NT2/D1 (cell line): Measurements from ENCODE around the gene CCDC142.
"Not testable (repeated sequence)": the region's sequence is repeated elsewhere in the genome, so short reads cannot be mapped to it uniquely, and the experiment has no call there.

Source experiments
- DNase-seq: peaks from one replicate; pipeline ENCODE4 v3.0.0-alpha.2; 2011; ENCODE audit warnings: low read depth, low spot score
- H3K27me3 ChIP-seq: 2 replicates; pipeline ENCODE4 v1.6.0; 2011; ENCODE audit warnings: mild to moderate bottlenecking; ENCODE audit not compliant: insufficient read length, insufficient read depth
- H3K36me3 ChIP-seq: 2 replicates; pipeline ENCODE4 v1.6.1; 2011; ENCODE audit warnings: mild to moderate bottlenecking, low read length, mixed read lengths; ENCODE audit not compliant: insufficient read depth, insufficient read length
- H3K4me1 ChIP-seq: 2 replicates; pipeline ENCODE4 v1.5.1; 2011; ENCODE audit not compliant: insufficient read depth, insufficient read length
- H3K4me3 ChIP-seq: 2 replicates; pipeline ENCODE4 v1.5.1; 2011; ENCODE audit warnings: low read depth; ENCODE audit not compliant: insufficient read length
- H3K9ac ChIP-seq: 2 replicates; pipeline ENCODE4 v1.6.0; 2011; ENCODE audit warnings: low read depth; ENCODE audit not compliant: insufficient read length
- H3K9me3 ChIP-seq: 2 replicates; pipeline ENCODE4 v1.5.1; 2011; ENCODE audit warnings: mild to moderate bottlenecking, low read length; ENCODE audit not compliant: insufficient read depth
- SUZ12 ChIP-seq: IDR thresholded peaks from 2 replicates; pipeline ENCODE4 v1.6.1; 2011; ENCODE audit not compliant: insufficient read length, insufficient read depth; ENCODE audit errors: extremely low read depth
- YY1 ChIP-seq: IDR thresholded peaks from 2 replicates; pipeline ENCODE4 v1.6.1; 2011; ENCODE audit not compliant: insufficient read length, insufficient read depth
- ZNF274 ChIP-seq: IDR thresholded peaks from 2 replicates; pipeline ENCODE4 v1.6.1; 2011; ENCODE audit warnings: mild to moderate bottlenecking, low read depth, low read length

CCDC142 gene

GRCh38 chr2:74448771-74449170 lies 34.0 kb downstream of the CCDC142 start:
- no peaks in the 10 kb centered on the region for H3K4me1 ChIP-seq
- no peak for TF ChIP-seq YY1
- TF ChIP-seq SUZ12, result no peak
- no peak for TF ChIP-seq ZNF274
- H3K4me3 ChIP-seq, result no peak overlapping the region
- no peaks in the 10 kb centered on the region for H3K27me3 ChIP-seq
- no peak overlapping the region for H3K9ac ChIP-seq
- DNase-seq, result no peak
- H3K36me3 ChIP-seq, result no peaks in the 10 kb centered on the region
- H3K9me3 ChIP-seq, result no peaks in the 10 kb centered on the region

GRCh38 chr2:74447230-74447999 lies 35.4 kb downstream of the CCDC142 start:
- no peaks in the 10 kb centered on the region for H3K27me3 ChIP-seq
- H3K9ac ChIP-seq, result no peak overlapping the region
- no peaks in the 10 kb centered on the region for H3K36me3 ChIP-seq
- H3K9me3 ChIP-seq, result no peaks in the 10 kb centered on the region
- no peak for TF ChIP-seq YY1
- no peak for TF ChIP-seq ZNF274
- no peak for TF ChIP-seq SUZ12
- H3K4me1 ChIP-seq, result no peaks in the 10 kb centered on the region
- DNase-seq, result no peak
- no peak overlapping the region for H3K4me3 ChIP-seq

- DNase-seq, result no peak
- TF ChIP-seq ZNF274 (no peak), YY1 (no peak)
- Histone ChIP-seq H3K36me3 (no peaks in the 10 kb centered on the region), H3K9ac (no peak overlapping the region), H3K4me1 (no peaks in the 10 kb centered on the region), H3K27me3 (no peaks in the 10 kb centered on the region), H3K9me3 (no peaks in the 10 kb centered on the region), H3K4me3 (no peak overlapping the region)
Measured at GRCh38 chr2:74444498-74445318, 38.1 kb downstream of the CCDC142 start.

- not testable (repeated sequence) for DNase-seq, H3K27me3 ChIP-seq, H3K4me1 ChIP-seq, H3K9me3 ChIP-seq
- H3K9ac ChIP-seq, result peak overlapping the region; percentile 90
- peak overlapping the region; percentile 78 for H3K4me3 ChIP-seq
- peaks cover 15% of the 10 kb centered on the region for H3K36me3 ChIP-seq
Measured at GRCh38 chr2:74442483-74443297, 40.1 kb downstream of the CCDC142 start.

- peaks cover 9% of the 10 kb centered on the region for H3K4me1 ChIP-seq
- H3K4me3 ChIP-seq, result peak within 1 kb of the TSS; percentile 78
- peaks cover 16% of the 10 kb centered on the region for H3K36me3 ChIP-seq
- H3K9me3 ChIP-seq, result no peaks in the 10 kb centered on the region
- peak within 1 kb of the TSS; percentile 90 for H3K9ac ChIP-seq
- no peak for TF ChIP-seq SUZ12
- no peak for TF ChIP-seq ZNF274
- TF ChIP-seq YY1, result no peak
- H3K27me3 ChIP-seq, result no peaks in the 10 kb centered on the region
- DNase-seq, result no peak
Measured at GRCh38 chr2:74441690-74442482, 40.9 kb downstream of the CCDC142 start, which contains the start of gene RTKN. RTKN (minus strand) TSS chr2:74441937; CDS start chr2:74441816, 121 bp downstream.

GRCh38 chr2:74441170-74441689 lies 41.6 kb downstream of the CCDC142 start:
- Histone ChIP-seq H3K36me3 (peaks cover 23% of the 10 kb centered on the region), H3K9me3 (no peaks in the 10 kb centered on the region), H3K4me1 (peaks cover 9% of the 10 kb centered on the region), H3K27me3 (no peaks in the 10 kb centered on the region), H3K9ac (peak overlapping the region; percentile 90), H3K4me3 (peak overlapping the region; percentile 78)
- DNase-seq, result no peak
- no peak for TF ChIP-seq YY1
- TF ChIP-seq ZNF274, result no peak
- TF ChIP-seq SUZ12, result no peak
